ENCODE results near the gene TMEM19. TPM values are rescaled to one million over a fixed set of nuclear protein-coding genes. Genes with fewer than 3 reads are reported as not detected.
"Not testable (repeated sequence)": the region's sequence is repeated elsewhere in the genome, so short reads cannot be mapped to it uniquely, and the experiment has no call there.

The TMEM19 gene
- total and polyA plus RNA-seq, 9 donors: 3.9 to 16.1 (median 11.2) TPM

DNA sequence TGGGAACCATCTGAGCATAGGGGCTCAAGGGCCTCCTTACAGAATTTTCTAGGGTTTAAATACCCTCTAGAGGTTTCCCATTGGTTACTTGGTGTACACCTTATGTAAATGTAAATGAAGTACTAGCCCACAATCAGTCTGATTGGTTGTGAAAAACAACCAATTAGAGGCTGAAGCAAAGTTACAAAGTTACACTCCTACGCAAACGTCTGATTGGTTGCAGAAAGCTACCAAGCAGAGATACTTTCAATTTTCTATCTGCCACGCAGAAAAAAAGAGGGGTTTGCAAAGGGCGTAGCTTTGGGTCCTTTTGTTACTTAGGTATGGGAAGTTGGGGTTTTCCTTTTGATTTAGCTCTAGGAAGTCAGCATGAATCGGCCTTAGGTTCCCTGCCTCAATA is 1.8 kb upstream of the TMEM19 start:
- Histone ChIP-seq H3K4me1 (ENCODE audit: insufficient read depth) (no peaks in the 10 kb centered on the region), H3K27me3 (no peaks in the 10 kb centered on the region), H3K9me3 (no peaks in the 10 kb centered on the region), H3K36me3 (no peaks in the 10 kb centered on the region), H3K4me3 (no peak overlapping the region), H3K27ac (no peak overlapping the region)
- TF ChIP-seq, protein P1, sequence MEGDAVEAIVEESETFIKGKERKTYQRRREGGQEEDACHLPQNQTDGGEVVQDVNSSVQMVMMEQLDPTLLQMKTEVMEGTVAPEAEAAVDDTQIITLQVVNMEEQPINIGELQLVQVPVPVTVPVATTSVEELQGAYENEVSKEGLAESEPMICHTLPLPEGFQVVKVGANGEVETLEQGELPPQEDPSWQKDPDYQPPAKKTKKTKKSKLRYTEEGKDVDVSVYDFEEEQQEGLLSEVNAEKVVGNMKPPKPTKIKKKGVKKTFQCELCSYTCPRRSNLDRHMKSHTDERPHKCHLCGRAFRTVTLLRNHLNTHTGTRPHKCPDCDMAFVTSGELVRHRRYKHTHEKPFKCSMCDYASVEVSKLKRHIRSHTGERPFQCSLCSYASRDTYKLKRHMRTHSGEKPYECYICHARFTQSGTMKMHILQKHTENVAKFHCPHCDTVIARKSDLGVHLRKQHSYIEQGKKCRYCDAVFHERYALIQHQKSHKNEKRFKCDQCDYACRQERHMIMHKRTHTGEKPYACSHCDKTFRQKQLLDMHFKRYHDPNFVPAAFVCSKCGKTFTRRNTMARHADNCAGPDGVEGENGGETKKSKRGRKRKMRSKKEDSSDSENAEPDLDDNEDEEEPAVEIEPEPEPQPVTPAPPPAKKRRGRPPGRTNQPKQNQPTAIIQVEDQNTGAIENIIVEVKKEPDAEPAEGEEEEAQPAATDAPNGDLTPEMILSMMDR (IDR thresholded peaks at IDR 0.05): no peak
- TF ChIP-seq POLR2A (IDR thresholded peaks at IDR 0.05) (no peak), EP300 (IDR thresholded peaks at IDR 0.05) (no peak)
- WGBS, 3 donors: 53 to 68% (median 62%) methylated on average over 5 of the region's 5 CpGs
- intact Hi-C loops (cut with DNase I): no loop called here
- no peak for DNase-seq

DNA sequence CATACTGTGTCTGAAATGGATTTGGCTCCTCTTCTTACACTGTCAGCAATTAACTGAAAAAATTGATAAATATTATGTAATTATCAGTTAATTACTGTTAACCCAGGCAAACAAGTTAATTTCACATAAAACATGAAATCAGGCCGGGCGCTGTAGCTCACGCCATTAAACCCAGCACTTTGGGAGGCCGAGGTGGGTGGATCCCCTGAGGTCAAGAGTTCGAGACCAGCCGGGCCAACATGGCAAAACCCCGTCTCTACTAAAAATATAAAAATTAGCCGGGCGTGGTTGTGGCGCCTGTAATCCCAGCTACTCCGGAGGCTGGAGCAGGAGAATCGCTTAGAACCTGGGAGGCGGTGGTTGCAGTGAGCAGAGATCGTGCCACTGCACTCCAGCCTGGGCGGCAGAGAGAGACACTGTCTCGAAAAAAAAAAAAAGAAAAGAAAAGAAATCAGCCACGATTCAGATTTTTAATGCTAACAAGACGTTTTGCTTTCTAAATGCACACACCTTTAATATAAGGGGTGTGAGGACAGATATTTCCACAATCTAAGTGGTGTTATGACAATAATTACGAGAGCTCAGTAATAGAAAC is 473 bp upstream of the TMEM19 start:
- Histone ChIP-seq H3K36me3 (no peaks in the 10 kb centered on the region), H3K9me3 (no peaks in the 10 kb centered on the region), H3K4me1 (ENCODE audit: insufficient read depth) (no peaks in the 10 kb centered on the region), H3K27me3 (no peaks in the 10 kb centered on the region), H3K27ac (peak overlapping the region; percentile 66 to 76), H3K4me3 (peak overlapping the region; percentile 61)
- 9 to 13% (median 9%) methylated on average over 19 of the region's 19 CpGs for WGBS, 3 donors
- intact Hi-C loops (cut with DNase I): no loop called here
- peak in 3 of 5 donors; percentile 35 to 40 (median 39) for DNase-seq
- TF ChIP-seq EP300 (IDR thresholded peaks at IDR 0.05): no peak
- TF ChIP-seq POLR2A (IDR thresholded peaks at IDR 0.05): no peak
- TF ChIP-seq, protein P1 (IDR thresholded peaks at IDR 0.05): no peak

DNA sequence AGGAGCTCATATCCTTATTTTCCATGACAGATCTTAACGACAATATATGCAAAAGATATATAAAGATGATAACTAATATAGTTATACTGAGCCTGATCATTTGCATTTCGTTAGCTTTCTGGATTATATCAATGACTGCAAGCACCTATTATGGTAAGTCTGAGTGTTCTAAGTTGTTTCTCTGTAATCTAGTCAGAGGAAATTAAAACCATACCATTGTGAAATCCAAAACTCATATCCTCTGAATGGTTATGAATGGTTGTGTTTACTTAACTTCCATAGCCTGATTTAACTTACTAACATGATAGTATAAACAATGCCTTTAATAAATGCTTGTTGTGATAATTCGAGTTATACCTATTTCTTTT is 760 bp downstream of the TMEM19 start:
- Histone ChIP-seq H3K9me3 (no peaks in the 10 kb centered on the region), H3K4me1 (ENCODE audit: insufficient read depth) (no peaks in the 10 kb centered on the region)
- WGBS, 3 donors: 0 to 5% (median 3%) methylated on average over 3 of the region's 3 CpGs

DNA sequence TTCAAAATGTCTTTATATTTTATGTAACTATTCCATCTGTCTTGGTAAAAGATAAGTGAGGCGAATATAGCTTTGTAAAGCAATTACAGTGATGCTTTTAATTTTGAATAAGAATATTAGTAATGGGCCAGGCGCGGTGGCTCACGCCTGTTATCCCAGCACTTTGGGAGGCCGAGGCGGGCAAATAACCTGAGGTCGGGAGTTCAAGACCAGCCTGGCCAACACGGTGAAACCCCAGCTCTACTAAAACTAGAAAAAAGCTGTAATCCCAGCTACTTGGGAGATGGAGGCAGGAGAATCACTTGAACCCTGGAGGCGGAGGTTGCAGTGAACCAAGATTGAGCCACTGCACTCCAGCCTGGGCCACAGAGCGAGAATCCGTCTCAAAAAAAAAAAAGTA is 1.3 kb downstream of the TMEM19 start:
- H3K4me3 ChIP-seq: peak overlapping the region; percentile 61
- H3K36me3 ChIP-seq; H3K27me3 ChIP-seq; intact Hi-C loops (cut with DNase I); H3K4me1 ChIP-seq (ENCODE audit: insufficient read depth); H3K27ac ChIP-seq; H3K9me3 ChIP-seq: not testable (repeated sequence)
- WGBS, 3 donors: 66 to 78% (median 67%) methylated on average over 11 of the region's 11 CpGs
- DNase-seq: peak in 1 of 5 donors; percentile 18

More for the DNA sequence above, 760 bp downstream of the TMEM19 start:
- H3K4me3 ChIP-seq: peak overlapping the region; percentile 61
- TF ChIP-seq, protein P1 (IDR thresholded peaks at IDR 0.05): no peak
- TF ChIP-seq EP300 (IDR thresholded peaks at IDR 0.05): no peak
- TF ChIP-seq POLR2A (IDR thresholded peaks at IDR 0.05): no peak
- intact Hi-C loops (cut with DNase I): no loop called here
- no peaks in the 10 kb centered on the region for H3K27me3 ChIP-seq
- H3K36me3 ChIP-seq: no peaks in the 10 kb centered on the region
- H3K27ac ChIP-seq: peak overlapping the region in 1 of 2 donors; percentile 76
- DNase-seq: no peak

DNA sequence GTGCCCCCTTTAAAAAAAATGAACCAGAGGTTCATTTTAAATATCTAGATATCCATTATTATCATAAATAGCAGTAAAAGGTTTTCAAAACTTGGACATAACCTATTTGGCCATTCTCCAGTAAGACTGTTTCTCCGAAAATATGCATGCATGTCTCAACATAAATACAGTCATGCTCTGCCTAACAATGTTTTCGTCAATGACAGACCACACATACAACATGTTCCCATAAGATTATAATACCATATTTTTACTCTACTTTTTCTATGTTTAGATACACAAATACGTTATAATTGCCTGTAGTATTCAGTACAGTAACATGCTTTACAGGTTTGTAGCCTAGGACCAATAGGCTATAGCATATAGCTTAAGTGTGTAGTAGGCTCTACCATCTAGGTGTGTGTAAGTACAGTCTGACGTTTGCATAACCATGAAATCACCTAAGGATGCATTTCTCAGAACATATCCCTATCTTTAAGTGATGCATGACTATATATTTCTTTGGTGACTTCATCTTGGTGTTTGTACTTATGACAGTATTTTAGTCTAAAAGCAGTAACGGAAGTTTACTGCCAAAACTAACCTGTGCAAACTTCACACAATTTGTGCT is 3.2 kb downstream of the TMEM19 start:
- no peak for DNase-seq
- no peak overlapping the region for H3K4me3 ChIP-seq
- H3K4me1 ChIP-seq (ENCODE audit: insufficient read depth): no peaks in the 10 kb centered on the region
- no peaks in the 10 kb centered on the region for H3K27me3 ChIP-seq
- TF ChIP-seq, protein P1 (IDR thresholded peaks at IDR 0.05): no peak
- no peak for TF ChIP-seq EP300 (IDR thresholded peaks at IDR 0.05)
- no peak for TF ChIP-seq POLR2A (IDR thresholded peaks at IDR 0.05)
- no peaks in the 10 kb centered on the region for H3K36me3 ChIP-seq
- no peak overlapping the region for H3K27ac ChIP-seq
- intact Hi-C loops (cut with DNase I): no loop called here
- WGBS, 3 donors: 82 to 89% (median 83%) methylated on average over 5 of the region's 5 CpGs
- no peaks in the 10 kb centered on the region for H3K9me3 ChIP-seq
